GM12892 (cell line): Measurements from ENCODE around the gene TPR.

Experiments used
- DNase-seq: peaks from one replicate; pipeline ENCODE4 v3.0.0; 2011; ENCODE audit not compliant: insufficient read length
- FAIRE-seq: peaks from 2 replicates; lab custom pipeline; 2011; peaks lifted over from hg19 to GRCh38; lab: Jason Lieb, UNC
- POLR2A ChIP-seq: IDR thresholded peaks from 2 replicates; pipeline ENCODE4 v1.6.1; 2011; ENCODE audit warnings: low read depth, low read length, control low read depth
- POLR2AphosphoS5 ChIP-seq: IDR thresholded peaks from 2 replicates; pipeline ENCODE4 v1.6.1; 2011; ENCODE audit warnings: low read depth, low read length, control low read depth
- TAF1 ChIP-seq: IDR thresholded peaks from 2 replicates; pipeline ENCODE4 v1.6.1; 2011; ENCODE audit warnings: low read depth, mild to moderate bottlenecking, control low read depth, low read length, borderline replicate concordance

TPR gene

DNA sequence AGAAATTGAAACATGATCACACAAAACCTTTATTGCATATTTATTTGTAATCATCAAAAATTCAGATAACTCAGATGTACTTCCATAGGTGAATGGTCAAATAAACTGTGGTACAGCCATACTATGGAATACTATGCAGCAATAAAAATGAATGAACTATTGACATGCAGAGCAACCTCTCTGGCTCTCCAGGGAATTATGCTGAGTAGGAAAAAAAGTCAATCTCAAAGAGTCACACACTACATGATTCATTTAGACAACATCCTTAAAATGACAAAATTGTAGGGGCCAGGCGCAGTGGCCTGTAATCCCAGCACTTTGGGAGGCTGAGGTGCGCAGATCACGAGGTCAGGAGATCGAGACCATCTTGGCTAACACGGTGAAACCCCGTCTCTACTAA lies 104.0 kb downstream of the TPR start:
- TF ChIP-seq POLR2AphosphoS5 (no peak), POLR2A (no peak), TAF1 (no peak)
- DNase-seq: no peak
- no peak for FAIRE-seq
